ENCODE measurements around the gene TMEM161A. TPM values are rescaled to one million over a fixed set of nuclear protein-coding genes. Genes with fewer than 3 reads are reported as not detected.
"Not testable (repeated sequence)": the region's sequence is repeated elsewhere in the genome, so short reads cannot be mapped to it uniquely, and the experiment has no call there.

TMEM161A gene
- total RNA-seq, 1 donor = 9.3 TPM

GRCh38 chr19:19106056-19106551 lies 32.2 kb downstream of the TMEM161A start:
- TF ChIP-seq, protein P1, sequence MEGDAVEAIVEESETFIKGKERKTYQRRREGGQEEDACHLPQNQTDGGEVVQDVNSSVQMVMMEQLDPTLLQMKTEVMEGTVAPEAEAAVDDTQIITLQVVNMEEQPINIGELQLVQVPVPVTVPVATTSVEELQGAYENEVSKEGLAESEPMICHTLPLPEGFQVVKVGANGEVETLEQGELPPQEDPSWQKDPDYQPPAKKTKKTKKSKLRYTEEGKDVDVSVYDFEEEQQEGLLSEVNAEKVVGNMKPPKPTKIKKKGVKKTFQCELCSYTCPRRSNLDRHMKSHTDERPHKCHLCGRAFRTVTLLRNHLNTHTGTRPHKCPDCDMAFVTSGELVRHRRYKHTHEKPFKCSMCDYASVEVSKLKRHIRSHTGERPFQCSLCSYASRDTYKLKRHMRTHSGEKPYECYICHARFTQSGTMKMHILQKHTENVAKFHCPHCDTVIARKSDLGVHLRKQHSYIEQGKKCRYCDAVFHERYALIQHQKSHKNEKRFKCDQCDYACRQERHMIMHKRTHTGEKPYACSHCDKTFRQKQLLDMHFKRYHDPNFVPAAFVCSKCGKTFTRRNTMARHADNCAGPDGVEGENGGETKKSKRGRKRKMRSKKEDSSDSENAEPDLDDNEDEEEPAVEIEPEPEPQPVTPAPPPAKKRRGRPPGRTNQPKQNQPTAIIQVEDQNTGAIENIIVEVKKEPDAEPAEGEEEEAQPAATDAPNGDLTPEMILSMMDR (IDR thresholded peaks at IDR 0.05; ENCODE audit: insufficient read depth, low read length) = no peak
- DNase-seq (ENCODE audit: low read depth) = no peak
- no peak overlapping the region for H3K4me3 ChIP-seq (ENCODE audit: low read depth, low read length)

GRCh38 chr19:19105365-19106055 lies 32.8 kb downstream of the TMEM161A start:
- DNase-seq (ENCODE audit: low read depth) = peak; percentile 30
- TF ChIP-seq, protein P1 (IDR thresholded peaks at IDR 0.05; ENCODE audit: insufficient read depth, low read length) = no peak
- H3K4me3 ChIP-seq (ENCODE audit: low read depth, low read length) = peak overlapping the region; percentile 64

DNA sequence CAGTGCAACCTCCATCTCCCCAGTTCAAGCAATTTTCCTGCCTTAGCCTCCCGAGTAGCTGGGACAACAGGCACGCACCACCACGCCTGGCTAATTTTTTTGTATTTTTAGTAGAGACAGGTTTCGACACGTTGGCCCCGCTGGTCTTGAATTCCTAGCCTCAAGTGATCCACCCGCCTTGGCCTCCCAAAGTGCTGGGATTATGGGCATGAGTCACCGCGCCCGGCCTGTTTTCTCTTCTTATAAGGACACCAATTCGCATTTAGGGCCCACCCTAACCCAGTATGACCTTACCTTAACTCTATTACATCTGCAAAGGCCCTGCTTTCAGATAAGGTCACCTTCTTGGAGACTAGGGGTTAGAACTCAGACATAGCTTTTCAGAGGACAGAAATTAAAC lies 35.1 kb downstream of the TMEM161A start:
- no peak for DNase-seq (ENCODE audit: low read depth)
- TF ChIP-seq, protein P1 (IDR thresholded peaks at IDR 0.05; ENCODE audit: insufficient read depth, low read length) = no peak

GRCh38 chr19:19102566-19102965 lies 35.7 kb downstream of the TMEM161A start:
- not testable (repeated sequence) for DNase-seq (ENCODE audit: low read depth); H3K4me3 ChIP-seq (ENCODE audit: low read depth, low read length)

More for the DNA sequence above, 35.1 kb downstream of the TMEM161A start:
- no peak overlapping the region for H3K4me3 ChIP-seq (ENCODE audit: low read depth, low read length)

- DNase-seq (ENCODE audit: low read depth) = no peak
- TF ChIP-seq, protein P1 (IDR thresholded peaks at IDR 0.05; ENCODE audit: insufficient read depth, low read length) = no peak
Observed at GRCh38 chr19:19101540-19101939, 36.7 kb downstream of the TMEM161A start.

DNA sequence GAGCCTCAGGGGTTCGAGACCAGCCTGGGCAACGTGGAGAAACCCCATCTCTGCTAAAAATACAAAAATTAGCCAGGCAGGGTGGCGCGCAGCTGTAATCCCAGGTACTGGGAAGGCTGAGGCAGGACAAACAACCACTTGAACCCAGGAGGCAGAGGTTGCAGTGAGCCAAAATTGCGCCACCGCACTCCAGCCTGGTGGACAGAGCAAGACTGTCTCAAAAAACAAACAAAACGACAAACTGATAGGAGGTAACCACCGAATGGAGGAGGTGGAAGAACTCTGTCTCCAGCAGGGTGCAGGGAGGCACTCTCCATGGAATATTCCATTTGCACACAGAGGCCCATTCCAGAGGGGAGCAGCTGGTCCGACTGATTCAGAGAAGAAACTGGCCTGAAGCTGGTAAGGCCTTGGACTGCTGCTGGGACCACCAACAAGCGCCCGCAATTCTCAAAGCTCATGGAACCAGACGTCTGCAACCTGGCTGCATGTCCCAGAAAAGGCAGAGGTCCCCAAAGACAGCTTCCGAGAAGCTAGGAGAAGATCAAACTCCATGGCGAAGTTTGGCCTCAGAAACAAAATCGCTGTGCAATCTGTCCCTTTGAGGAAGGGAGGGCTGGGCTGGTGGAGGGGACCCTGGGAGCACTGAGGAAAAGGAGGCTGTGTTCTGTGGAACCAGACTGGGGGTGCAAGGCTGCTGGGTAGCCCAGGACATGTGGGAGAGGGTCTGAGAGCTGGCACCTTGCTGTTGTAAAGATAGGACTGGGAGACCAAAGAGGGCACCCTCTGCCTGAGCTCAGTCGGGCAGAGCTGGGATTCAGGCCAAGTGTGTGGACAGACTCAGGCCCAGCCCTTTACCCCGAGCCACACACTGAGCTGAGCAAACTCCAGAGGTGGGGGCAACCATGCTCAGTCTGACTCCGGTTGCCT lies 39.3 kb downstream of the TMEM161A start:
- TF ChIP-seq, protein P1 (IDR thresholded peaks at IDR 0.05; ENCODE audit: insufficient read depth, low read length) = no peak
- H3K4me3 ChIP-seq (ENCODE audit: low read depth, low read length) = no peak overlapping the region
- DNase-seq (ENCODE audit: low read depth) = no peak

More at GRCh38 chr19:19101540-19101939, 36.7 kb downstream of the TMEM161A start:
- no peak overlapping the region for H3K4me3 ChIP-seq (ENCODE audit: low read depth, low read length)
